GM12878 (cell line): ENCODE measurements around the gene TECTA.

Experiments
- CHD2 ChIP-seq: IDR thresholded peaks from 2 replicates; pipeline ENCODE4 v1.6.1; 2011; ENCODE audit warnings: low read depth, low read length, improper control_type of control experiment, borderline replicate concordance
- CTCF ChIP-seq, 3 experiments: IDR thresholded peaks in 2 of 3; conservative IDR thresholded peaks in 1 of 3; 2 replicates each; pipeline ENCODE4 v1.5.1; 2011; ENCODE audit warnings: low read depth in 3 of 3, low read length in 3 of 3, mild to moderate bottlenecking in 3 of 3, control low read depth in 2 of 3, moderate library complexity in 2 of 3, inconsistent platforms in 1 of 3, mixed read lengths in 1 of 3; ENCODE audit not compliant: control insufficient read depth in 2 of 3, insufficient read depth in 1 of 3; ENCODE audit errors: extremely low read depth in 1 of 3
- EGR1 ChIP-seq, 2 experiments: IDR thresholded peaks; 1 replicate in 1 of 2; 2 replicates in 1 of 2; pipeline ENCODE4 v1.6.1; 2011 to 2012; ENCODE audit warnings: low read depth in 2 of 2, low read length in 2 of 2, borderline replicate concordance in 1 of 2, mild to moderate bottlenecking in 1 of 2, moderate library complexity in 1 of 2
- ESRRA ChIP-seq: IDR thresholded peaks from 2 replicates; pipeline ENCODE4 v1.6.1; 2012; ENCODE audit warnings: mild to moderate bottlenecking, low read length, improper control_type of control experiment
- EZH2 ChIP-seq: IDR thresholded peaks from 2 replicates; pipeline ENCODE4 v1.6.1; 2012; ENCODE audit warnings: low read depth, mild to moderate bottlenecking, control low read depth, inconsistent platforms, low read length, borderline replicate concordance; ENCODE audit not compliant: control insufficient read depth
- HDAC2 ChIP-seq: fragments of 200-600 bp; sonication (generic); IDR thresholded peaks from 2 replicates; pipeline ENCODE4 v1.6.1; 2017
- LARP7 ChIP-seq: fragments of 450-650 bp; IDR thresholded peaks from 2 replicates; pipeline ENCODE4 v1.6.1; 2017; ENCODE audit warnings: mild to moderate bottlenecking
- POLR2A ChIP-seq: IDR thresholded peaks from 2 replicates; pipeline ENCODE4 v1.6.1; 2011; ENCODE audit warnings: low read depth, mild to moderate bottlenecking, low read length
- RELB ChIP-seq: fragments of 450-650 bp; IDR thresholded peaks from 2 replicates; pipeline ENCODE4 v1.6.1; 2017; ENCODE audit warnings: low read depth, mild to moderate bottlenecking, moderate library complexity
- RFX5 ChIP-seq: IDR thresholded peaks from 2 replicates; pipeline ENCODE4 v1.6.1; 2011; ENCODE audit warnings: low read depth, low read length, improper control_type of control experiment
- SRF ChIP-seq, 2 experiments: IDR thresholded peaks; 2 replicates each; pipeline ENCODE4 v1.6.1; 2011; ENCODE audit warnings: low read depth in 2 of 2, low read length in 2 of 2, mild to moderate bottlenecking in 1 of 2, moderate library complexity in 1 of 2
- YY1 ChIP-seq: IDR thresholded peaks from 2 replicates; pipeline ENCODE4 v1.6.1; 2011; ENCODE audit warnings: low read depth, mild to moderate bottlenecking, low read length
- TF ChIP-seq, protein P1 (sequence below): IDR thresholded peaks from 2 replicates; pipeline ENCODE4 v1.6.1; 2011; ENCODE audit warnings: borderline replicate concordance, low read depth, mild to moderate bottlenecking, moderate library complexity, low read length; ENCODE audit not compliant: insufficient read depth, poor library complexity, severe bottlenecking

- no peak for TF ChIP-seq EZH2
- no peak for TF ChIP-seq CTCF (IDR thresholded peaks at IDR 0.05 in 2 of 3, conservative IDR thresholded peaks at IDR 0.05 in 1 of 3; ENCODE audit: control insufficient read depth in 2 of 3, extremely low read depth in 1 of 3, insufficient read depth in 1 of 3, low read depth in 3 of 3, low read length in 3 of 3)
- TF ChIP-seq ESRRA: no peak
- no peak for TF ChIP-seq YY1
- TF ChIP-seq LARP7: no peak
- TF ChIP-seq SRF (IDR thresholded peaks at IDR 0.05; ENCODE audit: low read depth in 2 of 2, low read length in 2 of 2): no peak
- no peak for TF ChIP-seq CHD2
- no peak for TF ChIP-seq POLR2A
- no peak for TF ChIP-seq HDAC2
- no peak for TF ChIP-seq EGR1 (IDR thresholded peaks at IDR 0.05; ENCODE audit: borderline replicate concordance in 1 of 2, low read depth in 2 of 2, low read length in 2 of 2)
- no peak for TF ChIP-seq RFX5
- no peak for TF ChIP-seq RELB
- TF ChIP-seq, protein P1, sequence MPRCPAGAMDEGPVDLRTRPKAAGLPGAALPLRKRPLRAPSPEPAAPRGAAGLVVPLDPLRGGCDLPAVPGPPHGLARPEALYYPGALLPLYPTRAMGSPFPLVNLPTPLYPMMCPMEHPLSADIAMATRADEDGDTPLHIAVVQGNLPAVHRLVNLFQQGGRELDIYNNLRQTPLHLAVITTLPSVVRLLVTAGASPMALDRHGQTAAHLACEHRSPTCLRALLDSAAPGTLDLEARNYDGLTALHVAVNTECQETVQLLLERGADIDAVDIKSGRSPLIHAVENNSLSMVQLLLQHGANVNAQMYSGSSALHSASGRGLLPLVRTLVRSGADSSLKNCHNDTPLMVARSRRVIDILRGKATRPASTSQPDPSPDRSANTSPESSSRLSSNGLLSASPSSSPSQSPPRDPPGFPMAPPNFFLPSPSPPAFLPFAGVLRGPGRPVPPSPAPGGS: no peak
These were observed 134.0 kb downstream of the TECTA start for GRCh38 chr11:121235057-121235456.
